Medulla oblongata (tissue), 1 donor: ENCODE results near the gene DDN.

Experiments
- DNase-seq: peaks from one replicate; pipeline ENCODE4 v3.0.0-alpha.2; 2015; ENCODE audit errors: extremely low spot score

The DDN gene

GRCh38 chr12:49031573-49032161 lies 32.5 kb upstream of the DDN start:
- no peak for DNase-seq

DNA sequence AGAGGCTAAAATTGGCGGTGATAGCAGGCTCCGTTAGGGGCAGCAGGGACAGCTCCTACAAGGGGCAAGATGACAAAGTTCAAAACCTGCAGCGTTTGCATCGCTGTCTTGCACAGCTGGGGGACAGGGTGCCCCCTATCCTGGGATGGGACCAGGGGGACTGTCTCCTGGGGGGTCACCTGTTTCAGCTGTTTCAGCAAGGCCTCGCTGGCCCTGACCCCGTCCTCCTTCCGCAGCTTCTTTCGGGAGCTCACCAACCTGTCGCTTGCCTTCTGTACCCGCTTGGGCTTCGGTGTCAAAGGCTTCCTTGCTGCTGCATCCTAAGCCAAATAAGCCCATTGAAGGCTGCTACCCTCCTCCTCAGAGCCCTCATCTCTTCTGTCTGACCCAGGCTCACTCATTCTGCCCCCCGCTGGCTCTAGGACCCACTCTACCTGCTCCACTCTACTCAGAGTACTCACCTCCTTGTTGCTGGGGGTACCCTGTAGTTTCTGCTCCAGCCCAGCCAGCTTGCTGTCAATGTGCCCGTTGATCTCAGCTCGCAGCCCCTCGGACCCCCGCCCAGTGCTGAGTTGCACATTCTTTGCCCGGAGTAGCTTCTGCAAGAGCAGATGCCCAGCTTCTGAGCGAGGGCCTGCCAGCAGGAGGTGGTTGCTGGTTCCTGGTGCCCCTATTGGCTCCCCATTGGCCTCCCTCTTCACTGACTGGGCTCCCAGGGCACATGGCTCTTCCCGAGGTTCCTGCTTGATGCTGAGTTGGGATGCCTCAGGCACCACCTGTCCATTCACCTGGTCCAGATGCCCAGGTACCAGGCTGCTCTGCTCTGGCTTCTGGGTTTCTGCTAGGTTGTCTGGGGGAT lies 31.8 kb upstream of the DDN start:
- no peak for DNase-seq

DNA sequence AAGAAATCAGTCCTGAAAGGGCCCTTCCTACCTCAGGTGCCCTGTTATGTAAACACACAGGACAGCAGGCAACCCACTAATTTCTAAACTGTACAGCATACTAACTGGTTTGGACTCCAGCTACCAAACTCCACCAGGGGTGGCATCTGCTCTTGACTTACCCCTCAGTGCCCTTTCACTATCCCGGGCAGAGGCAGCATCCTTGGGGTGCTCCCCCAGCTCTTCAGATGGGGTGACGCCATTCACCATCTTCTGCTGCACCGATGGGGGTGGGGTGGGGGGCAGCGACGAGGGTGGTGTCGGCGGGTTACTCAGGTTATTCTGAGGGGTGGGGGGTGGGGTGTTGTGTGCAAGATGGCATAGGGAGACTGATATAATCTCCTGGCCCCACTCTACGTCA lies 30.9 kb upstream of the DDN start:
- no peak for DNase-seq

DNA sequence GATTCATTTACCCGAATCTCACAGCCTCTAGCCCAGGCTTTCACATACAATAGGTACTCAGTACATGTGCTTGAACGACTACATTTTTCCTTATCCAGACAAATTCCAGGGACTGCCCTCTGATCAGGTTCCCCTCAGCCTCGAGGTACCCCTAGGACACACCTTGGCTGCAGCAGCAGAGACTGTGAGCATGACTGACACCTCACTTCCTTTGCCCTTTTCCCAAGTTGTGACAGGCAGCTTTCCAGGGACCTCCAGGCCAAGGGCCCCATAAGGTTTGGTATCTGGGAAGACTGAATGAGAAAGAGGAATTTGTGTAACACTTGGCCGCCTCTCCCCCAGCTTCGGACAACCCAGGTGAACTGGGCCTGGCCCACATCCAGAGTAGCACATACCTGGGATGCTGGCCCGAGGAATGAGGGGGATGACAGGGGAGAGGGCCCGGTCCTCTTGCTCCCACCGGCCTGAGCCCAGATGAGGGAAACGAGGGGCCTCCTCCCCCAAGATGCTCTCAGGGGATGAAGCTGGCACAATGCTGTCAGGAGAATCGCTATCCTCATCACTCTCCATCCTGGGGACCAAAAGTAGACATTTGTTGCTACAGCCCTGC lies 29.6 kb upstream of the DDN start:
- no peak for DNase-seq

DNA sequence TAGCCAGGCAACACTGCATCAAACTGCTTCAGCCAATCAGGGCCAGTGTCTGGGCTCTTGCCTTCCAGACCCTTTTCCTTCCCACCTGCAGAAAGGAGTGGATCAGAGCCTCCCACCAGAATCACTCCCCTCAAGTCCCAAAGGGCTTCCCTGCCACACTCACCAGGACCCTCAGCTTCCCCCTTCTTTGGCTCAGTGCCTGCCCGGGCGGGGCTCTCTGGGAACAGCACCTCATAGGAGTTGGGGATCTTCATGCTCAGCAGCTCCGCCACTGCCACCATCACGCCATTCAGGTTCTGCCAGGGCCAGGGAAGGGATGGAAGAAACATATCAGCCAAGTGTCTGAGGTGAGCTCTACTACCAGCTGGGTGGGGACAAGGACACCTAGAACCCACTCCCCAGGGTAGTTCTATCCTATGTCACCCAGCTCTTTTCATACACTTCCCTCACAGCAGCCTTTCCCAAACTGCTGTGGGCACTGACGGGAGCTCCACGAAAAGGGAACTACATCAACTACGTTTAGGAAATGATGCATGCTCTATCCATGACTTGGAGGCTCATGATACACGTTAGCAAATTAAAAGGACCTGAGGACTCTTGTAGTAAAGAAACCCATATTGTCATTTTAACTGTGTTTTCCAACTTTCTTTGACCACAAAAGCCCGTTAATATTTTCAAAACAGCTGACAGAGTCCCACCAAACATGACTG lies 28.8 kb upstream of the DDN start:
- DNase-seq = no peak

- DNase-seq = no peak
These were observed 27.7 kb upstream of the DDN start for GRCh38 chr12:49026678-49027480.

DNA sequence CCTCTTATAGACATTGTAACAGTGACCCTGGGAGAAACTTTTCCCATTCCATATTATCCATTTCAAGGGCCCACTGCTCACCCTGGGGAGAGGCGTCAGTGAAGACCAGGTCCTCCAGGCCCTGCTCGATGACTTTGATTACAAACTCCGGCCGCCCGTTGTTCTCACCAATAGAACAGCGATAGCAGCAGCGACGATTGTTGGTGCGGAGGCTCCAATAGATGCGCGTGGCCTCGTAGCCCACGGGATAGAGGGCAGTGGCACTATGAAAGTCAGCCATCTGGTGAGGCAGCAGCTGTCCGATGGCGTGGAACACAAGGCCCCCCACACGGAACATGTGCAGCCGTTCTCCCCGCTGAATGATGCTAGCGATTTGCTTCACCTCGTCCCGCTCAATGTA lies 26.9 kb upstream of the DDN start:
- no peak for DNase-seq

GRCh38 chr12:49025463-49025862 lies 26.3 kb upstream of the DDN start:
- DNase-seq = no peak

GRCh38 chr12:49024543-49024942 lies 25.4 kb upstream of the DDN start:
- no peak for DNase-seq

DNA sequence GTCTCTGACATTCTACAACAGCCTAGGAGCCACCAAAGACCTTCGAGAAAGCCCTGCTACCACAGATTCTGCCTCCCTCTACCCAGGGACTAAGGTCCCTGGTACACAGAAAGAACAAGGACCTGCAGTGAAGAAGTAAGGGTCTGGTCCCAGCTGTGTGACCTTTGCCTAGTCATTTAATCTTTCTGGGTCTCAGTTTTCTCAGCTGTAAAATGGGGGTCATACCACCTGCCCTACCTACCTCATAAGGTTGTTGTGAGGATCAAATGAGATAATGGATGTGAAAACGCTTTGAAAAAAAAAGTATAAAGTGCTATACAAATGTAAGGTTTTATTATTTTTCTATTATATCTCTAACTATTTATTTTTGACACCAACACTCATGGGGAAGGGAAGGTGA lies 24.6 kb upstream of the DDN start:
- DNase-seq = no peak

- DNase-seq = no peak
These were observed 23.5 kb upstream of the DDN start for GRCh38 chr12:49022558-49023178.

GRCh38 chr12:49021292-49021915 lies 22.2 kb upstream of the DDN start:
- DNase-seq = no peak

GRCh38 chr12:49020441-49020840 lies 21.3 kb upstream of the DDN start:
- DNase-seq = no peak

- peak; percentile 26 for DNase-seq
These were observed 20.5 kb upstream of the DDN start for GRCh38 chr12:49019443-49020324.

- DNase-seq = no peak
These were observed 19.9 kb upstream of the DDN start for GRCh38 chr12:49019120-49019430.

- peak; percentile 97 for DNase-seq
These were observed 19.3 kb upstream of the DDN start, which contains the start of gene PRKAG1 for GRCh38 chr12:49018261-49019119. Gene PRKAG1, minus strand, starts transcription at chr12:49018776. Its CDS starts 36 bp downstream, at chr12:49018740.

GRCh38 chr12:49017891-49018260 lies 18.7 kb upstream of the DDN start:
- DNase-seq = peak; percentile 14

- no peak for DNase-seq
These were observed 16.0 kb upstream of the DDN start for GRCh38 chr12:49015196-49015595.

GRCh38 chr12:49014547-49014946 lies 15.4 kb upstream of the DDN start:
- no peak for DNase-seq
